ENCODE data around the gene PTPRT.

Gene PTPRT

DNA sequence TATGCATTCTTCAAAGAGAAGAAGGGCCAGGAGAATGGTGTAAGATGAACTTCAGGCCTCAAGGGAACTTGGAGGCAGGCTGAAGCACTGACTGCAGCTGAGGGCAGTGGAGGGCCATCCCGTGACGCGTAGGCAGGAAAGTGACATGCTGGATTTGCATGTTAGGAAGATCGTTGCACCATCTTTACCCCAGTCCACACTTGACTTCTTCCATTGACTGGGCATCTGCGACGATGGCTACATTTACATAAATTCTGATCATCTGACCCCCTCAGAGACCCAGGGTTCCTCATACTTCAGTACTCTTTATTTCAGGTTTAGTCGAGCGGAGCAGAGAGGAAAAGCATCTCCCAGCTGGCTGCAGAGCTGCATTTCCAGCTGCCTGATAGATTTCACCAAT, 180.2 kb downstream of the PTPRT start:
- no peak overlapping the region for H3K9ac ChIP-seq (ENCODE audit: low read depth, low read length)
- H3K36me3 ChIP-seq (ENCODE audit: insufficient read depth, low read length), result no peaks in the 10 kb centered on the region
- no peaks in the 10 kb centered on the region for H3K9me3 ChIP-seq (ENCODE audit: control insufficient read depth, insufficient read depth, low read length)
- H3K4me1 ChIP-seq (ENCODE audit: insufficient read depth, low read length), result no peaks in the 10 kb centered on the region; the same call in 1 of the 2 replicates

DNA sequence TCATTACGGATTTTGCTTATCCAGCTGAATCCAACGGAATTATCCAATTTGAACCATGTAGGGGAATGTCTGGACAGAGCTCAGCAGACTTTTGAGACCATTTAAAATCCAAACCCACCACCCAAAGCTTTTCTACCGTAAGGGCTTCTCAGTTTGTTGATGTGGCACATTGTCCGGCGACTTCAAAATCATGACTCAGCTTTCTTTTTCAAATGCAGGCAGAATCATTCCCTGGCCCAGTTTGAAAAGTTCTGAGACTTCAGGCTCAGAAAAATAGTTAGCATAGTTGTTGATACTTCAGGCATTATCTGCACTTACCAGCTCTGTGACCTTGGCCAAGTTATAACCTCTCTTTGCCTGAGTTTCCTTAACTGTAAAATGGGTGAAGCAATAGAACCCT, 182.2 kb downstream of the PTPRT start:
- H3K9me3 ChIP-seq (ENCODE audit: control insufficient read depth, insufficient read depth, low read length), result no peaks in the 10 kb centered on the region
- H3K9ac ChIP-seq (ENCODE audit: low read depth, low read length), result no peak overlapping the region
- no peaks in the 10 kb centered on the region for H3K36me3 ChIP-seq (ENCODE audit: insufficient read depth, low read length)
- no peaks in the 10 kb centered on the region; the same call in 1 of the 2 replicates for H3K4me1 ChIP-seq (ENCODE audit: insufficient read depth, low read length)

DNA sequence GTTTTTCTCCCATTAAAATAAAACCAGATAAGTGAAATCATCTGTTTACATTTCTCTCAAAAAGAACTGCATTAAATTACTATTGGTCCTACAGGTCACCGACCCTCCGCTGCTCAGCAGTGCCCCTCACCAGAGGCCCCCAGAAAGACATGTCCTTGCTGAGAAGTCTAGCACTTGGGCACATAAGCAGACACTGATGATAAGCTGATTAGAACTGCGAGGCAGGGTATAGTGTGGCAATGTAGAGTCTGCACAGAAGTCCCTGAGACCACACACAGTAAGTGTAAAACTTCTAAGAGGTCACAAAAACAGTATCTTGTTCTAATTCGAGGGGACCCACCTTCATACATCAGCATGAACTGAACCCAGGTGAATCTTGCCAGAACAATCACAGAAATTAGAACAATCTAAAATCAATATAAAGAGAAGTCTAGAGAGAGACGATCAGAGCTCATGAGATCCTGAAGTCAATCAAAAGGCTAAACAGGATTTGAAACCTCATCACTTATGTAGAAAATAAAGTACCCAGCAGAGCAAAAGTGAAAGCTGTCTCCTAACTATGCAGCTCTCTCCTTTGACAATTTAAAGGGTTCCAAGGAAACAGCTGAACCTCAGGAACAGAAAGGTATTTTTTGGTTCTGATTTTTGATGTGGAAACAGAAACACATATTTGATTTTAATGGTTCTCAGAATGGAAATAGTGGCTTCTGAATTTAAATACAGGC, 182.9 kb downstream of the PTPRT start:
- no peaks in the 10 kb centered on the region for H3K36me3 ChIP-seq (ENCODE audit: insufficient read depth, low read length)
- no peaks in the 10 kb centered on the region for H3K9me3 ChIP-seq (ENCODE audit: control insufficient read depth, insufficient read depth, low read length)
- H3K9ac ChIP-seq (ENCODE audit: low read depth, low read length), result no peak overlapping the region
- H3K4me1 ChIP-seq (ENCODE audit: insufficient read depth, low read length), result no peaks in the 10 kb centered on the region; the same call in 1 of the 2 replicates

DNA sequence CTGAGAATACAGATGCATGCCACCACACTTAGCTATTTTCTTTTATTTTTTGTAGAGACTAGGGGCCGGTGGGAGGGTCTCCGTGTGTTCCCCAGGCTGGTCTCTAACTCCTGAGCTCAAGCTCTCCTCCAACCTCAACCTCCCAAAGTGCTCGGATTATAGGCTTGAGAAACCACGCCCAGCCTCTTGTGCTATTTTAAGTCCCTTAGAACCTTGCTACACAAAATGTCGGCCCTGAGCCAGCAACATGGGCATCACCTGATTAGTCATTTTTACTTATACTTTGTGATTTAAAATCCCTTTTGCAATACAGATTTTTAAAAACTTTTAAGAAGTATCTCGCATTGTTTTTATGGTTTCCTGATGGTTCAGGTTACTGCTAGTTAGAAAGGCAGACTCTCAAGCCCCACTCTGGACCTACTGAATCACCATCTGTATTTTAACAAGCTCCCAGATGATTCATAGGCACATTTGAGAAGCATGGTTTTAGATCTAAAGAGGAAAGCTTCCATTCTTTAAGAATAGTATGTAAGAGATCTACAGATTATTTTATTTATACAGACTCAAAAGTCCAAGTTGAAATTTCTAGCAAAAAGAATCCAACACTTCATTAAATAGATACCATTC, 186.3 kb downstream of the PTPRT start:
- Histone ChIP-seq H3K36me3 (ENCODE audit: insufficient read depth, low read length) (no peaks in the 10 kb centered on the region), H3K4me1 (ENCODE audit: insufficient read depth, low read length) (no peaks in the 10 kb centered on the region; the same call in 1 of the 2 replicates), H3K9ac (ENCODE audit: low read depth, low read length) (no peak overlapping the region), H3K9me3 (ENCODE audit: control insufficient read depth, insufficient read depth, low read length) (no peaks in the 10 kb centered on the region)

DNA sequence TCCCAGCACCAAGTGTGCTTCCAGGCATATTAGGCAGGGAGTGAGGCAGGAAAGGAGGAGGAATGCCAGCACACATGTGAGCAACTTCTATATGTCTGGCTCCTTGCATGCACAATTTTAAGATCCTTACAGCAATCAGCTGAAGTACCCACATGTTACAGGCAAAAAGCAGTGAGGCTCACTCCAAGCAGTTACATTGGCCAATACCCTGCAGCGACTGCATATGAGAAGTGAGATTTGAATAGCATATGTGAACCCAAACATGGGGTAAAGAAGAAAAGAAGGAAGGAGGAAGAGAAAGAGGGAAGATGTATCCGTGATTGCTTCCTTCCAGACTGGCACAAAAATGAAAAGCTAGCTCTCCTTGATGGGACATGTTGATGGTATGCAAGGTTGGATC, 193.6 kb downstream of the PTPRT start:
- Histone ChIP-seq H3K4me1 (ENCODE audit: insufficient read depth, low read length) (peaks cover 2% of the 10 kb centered on the region; the same call in 1 of the 2 replicates), H3K36me3 (ENCODE audit: insufficient read depth, low read length) (no peaks in the 10 kb centered on the region; the same call in 1 of the 2 replicates), H3K9me3 (ENCODE audit: control insufficient read depth, insufficient read depth, low read length) (no peaks in the 10 kb centered on the region), H3K9ac (ENCODE audit: low read depth, low read length) (no peak overlapping the region)

DNA sequence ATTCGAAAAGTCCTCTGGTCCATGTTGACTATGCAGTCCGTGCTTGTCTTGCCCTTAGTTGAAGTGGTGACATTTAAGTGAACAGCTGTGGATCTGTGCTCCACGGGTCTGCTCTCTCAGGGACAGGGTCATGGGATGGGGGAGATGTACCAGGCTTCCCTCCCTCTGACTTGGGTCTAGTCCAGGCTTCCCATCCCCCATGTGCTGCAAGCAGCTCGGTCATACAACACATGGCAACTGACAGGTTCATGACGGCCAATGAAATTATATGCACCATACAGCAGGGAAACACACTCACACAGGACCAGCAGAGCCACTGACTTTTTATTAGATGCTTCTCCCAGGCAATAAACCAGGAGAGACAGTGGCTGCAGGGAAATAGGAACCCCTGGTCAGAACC, 201.4 kb downstream of the PTPRT start:
- Histone ChIP-seq H3K36me3 (ENCODE audit: insufficient read depth, low read length) (no peaks in the 10 kb centered on the region), H3K9me3 (ENCODE audit: control insufficient read depth, insufficient read depth, low read length) (no peaks in the 10 kb centered on the region), H3K9ac (ENCODE audit: low read depth, low read length) (no peak overlapping the region), H3K4me1 (ENCODE audit: insufficient read depth, low read length) (peaks cover 6% of the 10 kb centered on the region; the same call in 1 of the 2 replicates)

DNA sequence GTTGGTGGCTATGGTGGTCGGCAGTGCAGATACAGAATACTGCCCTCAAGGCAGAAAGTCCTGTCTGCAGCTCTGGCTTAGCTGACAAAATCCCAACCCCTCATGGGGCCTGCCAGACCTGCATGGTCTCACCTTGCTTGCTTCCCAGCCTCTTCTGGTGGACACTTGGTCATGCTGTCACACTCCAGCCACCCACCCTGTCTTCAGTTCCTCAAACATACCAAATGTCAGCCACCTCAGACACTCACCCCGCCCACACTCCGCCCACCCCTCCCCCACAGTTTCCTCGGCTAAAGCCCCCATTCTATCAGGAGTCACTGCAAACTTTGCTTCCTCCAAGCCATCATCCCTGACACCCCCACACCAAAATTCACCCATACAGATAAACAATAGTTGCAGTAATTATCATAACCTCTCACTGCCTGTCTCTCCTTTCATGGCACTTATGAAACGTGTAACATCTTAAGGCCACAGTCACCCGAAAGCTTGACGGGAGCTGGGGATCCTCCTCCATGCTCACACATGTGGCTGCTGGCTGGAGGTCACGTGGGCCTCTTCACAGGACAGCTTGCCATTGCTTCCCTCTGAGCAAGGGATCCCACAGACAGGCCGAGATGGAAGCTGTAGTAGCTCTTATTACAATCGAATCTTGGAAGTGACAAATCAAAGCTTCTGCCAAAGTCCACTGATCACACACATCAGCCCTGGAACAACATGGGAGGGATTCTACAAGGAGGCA, 202.2 kb downstream of the PTPRT start:
- Histone ChIP-seq H3K4me1 (ENCODE audit: insufficient read depth, low read length) (peaks cover 6% of the 10 kb centered on the region; the same call in 1 of the 2 replicates), H3K9ac (ENCODE audit: low read depth, low read length) (no peak overlapping the region), H3K9me3 (ENCODE audit: control insufficient read depth, insufficient read depth, low read length) (no peaks in the 10 kb centered on the region), H3K36me3 (ENCODE audit: insufficient read depth, low read length) (no peaks in the 10 kb centered on the region)

DNA sequence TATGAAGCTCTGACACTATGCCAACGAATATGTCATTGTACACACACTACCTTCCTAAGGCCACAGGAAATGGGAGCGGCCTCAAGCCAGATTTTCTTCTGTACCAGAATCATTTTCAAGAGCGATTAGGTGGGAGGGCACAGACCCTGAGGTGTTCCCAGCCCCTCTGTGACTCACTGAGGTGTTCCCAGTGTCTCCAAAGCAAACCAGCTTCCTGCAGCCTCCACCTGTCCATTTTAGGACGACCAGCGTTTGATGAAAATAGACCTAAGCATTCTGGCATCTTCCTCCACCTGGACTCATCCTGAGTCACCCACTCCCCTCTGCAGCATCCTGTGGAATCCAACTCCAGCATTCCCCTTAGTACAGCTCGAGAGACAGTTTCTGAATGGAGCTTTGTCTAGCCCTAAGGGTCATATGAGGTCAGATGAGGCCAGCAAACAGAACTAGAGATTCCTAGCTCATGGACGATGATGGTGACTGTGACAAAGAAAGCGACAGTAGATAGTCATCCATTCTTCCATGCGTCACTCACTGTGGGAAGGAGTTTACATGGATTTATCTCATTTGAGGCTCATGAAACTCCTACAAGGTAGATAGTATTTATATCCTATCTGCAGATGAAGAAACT, 203.4 kb downstream of the PTPRT start:
- Histone ChIP-seq H3K9ac (ENCODE audit: low read depth, low read length) (no peak overlapping the region), H3K36me3 (ENCODE audit: insufficient read depth, low read length) (no peaks in the 10 kb centered on the region), H3K9me3 (ENCODE audit: control insufficient read depth, insufficient read depth, low read length) (no peaks in the 10 kb centered on the region), H3K4me1 (ENCODE audit: insufficient read depth, low read length) (peaks cover 7% of the 10 kb centered on the region)

DNA sequence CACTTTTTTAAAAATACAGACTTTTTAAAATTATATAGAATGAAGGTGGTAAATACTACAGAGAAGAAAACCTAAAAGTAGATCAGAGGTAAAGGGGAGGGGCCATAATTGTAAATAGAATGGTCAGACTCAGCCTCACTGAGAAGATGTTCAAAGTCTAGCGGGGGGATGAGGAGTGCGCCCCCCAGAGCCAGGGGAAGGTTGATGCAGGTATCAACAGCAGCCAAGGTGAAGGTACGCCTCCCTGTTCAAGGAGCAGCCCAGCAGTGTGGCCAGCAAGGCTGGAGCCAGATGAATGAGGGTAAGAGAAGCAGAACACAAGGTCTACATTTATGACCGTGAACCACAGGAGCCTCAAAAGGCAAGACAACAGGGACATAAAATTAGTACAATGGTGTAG, 204.1 kb downstream of the PTPRT start:
- Histone ChIP-seq H3K36me3 (ENCODE audit: insufficient read depth, low read length) (no peaks in the 10 kb centered on the region), H3K4me1 (ENCODE audit: insufficient read depth, low read length) (peaks cover 9% of the 10 kb centered on the region)

DNA sequence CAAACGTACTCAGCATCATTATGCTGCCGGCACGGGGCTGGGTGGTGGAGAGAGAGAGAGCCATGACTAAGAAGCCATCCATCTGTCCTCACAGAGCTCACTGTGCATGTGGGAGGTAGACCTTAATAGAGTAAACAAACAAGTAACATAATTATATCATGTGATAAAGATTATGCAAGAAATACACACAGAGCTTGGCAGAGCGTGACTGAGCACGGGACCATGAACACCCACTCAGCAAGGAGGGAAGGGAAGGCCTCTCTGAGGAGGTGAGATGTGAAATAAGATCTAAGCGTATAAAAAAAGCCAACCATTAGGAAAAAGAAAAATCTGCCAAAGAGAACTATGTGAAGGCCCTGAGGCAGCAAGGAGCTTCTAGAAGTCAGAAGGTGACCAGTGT, 207.5 kb downstream of the PTPRT start:
- H3K9me3 ChIP-seq (ENCODE audit: control insufficient read depth, insufficient read depth, low read length), result no peaks in the 10 kb centered on the region; the same call in 1 of the 2 replicates

More for the DNA sequence above, 204.1 kb downstream of the PTPRT start:
- H3K9ac ChIP-seq (ENCODE audit: low read depth, low read length), result no peak overlapping the region
- no peaks in the 10 kb centered on the region for H3K9me3 ChIP-seq (ENCODE audit: control insufficient read depth, insufficient read depth, low read length)

DNA sequence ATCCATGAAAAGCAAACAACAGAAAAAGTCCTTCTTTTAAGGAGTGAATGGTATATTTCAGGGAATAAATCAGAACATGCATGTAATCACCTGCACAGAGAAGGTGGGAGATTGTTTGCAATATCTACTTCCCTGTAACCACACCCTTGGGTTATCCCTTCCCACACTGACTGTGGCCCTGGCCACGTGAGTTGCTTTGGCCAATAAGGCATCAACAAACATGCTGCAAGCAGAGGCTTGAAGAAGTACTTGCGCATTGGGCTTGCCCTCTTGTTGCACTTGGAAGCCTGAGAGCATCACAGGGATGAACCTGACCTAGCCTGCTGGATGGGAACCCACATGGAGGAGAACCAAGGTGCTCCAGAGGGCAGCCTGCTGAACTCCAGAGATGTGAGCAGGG, 208.5 kb downstream of the PTPRT start:
- H3K9ac ChIP-seq (ENCODE audit: low read depth, low read length), result no peak overlapping the region
- H3K36me3 ChIP-seq (ENCODE audit: insufficient read depth, low read length), result no peaks in the 10 kb centered on the region

More for the DNA sequence above, 207.5 kb downstream of the PTPRT start:
- Histone ChIP-seq H3K9ac (ENCODE audit: low read depth, low read length) (no peak overlapping the region), H3K36me3 (ENCODE audit: insufficient read depth, low read length) (no peaks in the 10 kb centered on the region), H3K4me1 (ENCODE audit: insufficient read depth, low read length) (peaks cover 20% of the 10 kb centered on the region)

DNA sequence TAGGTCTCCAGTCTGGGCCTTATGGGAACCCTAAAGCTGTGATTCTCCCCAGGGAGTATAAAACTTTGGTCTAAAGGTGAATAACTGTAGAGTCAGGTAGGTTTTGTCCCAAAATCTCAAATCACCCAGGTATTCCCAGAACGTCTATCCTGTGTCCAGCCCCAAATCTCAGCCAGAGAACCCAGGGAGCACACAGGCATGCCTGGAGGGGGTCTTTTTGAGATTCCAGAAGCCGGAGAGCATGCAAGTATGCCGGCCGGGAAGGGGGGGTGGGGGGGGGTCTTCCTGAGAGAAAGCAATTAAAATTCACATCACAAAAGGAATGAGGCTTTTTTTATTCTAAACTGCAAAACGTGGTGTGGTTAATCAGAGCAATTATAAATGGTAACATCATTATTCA, 210.0 kb downstream of the PTPRT start:
- Histone ChIP-seq H3K9ac (ENCODE audit: low read depth, low read length) (no peak overlapping the region), H3K9me3 (ENCODE audit: control insufficient read depth, insufficient read depth, low read length) (no peaks in the 10 kb centered on the region; the same call in 1 of the 2 replicates), H3K4me1 (ENCODE audit: insufficient read depth, low read length) (peaks cover 20% of the 10 kb centered on the region), H3K36me3 (ENCODE audit: insufficient read depth, low read length) (no peaks in the 10 kb centered on the region)

More for the DNA sequence above, 208.5 kb downstream of the PTPRT start:
- Histone ChIP-seq H3K4me1 (ENCODE audit: insufficient read depth, low read length) (peaks cover 20% of the 10 kb centered on the region), H3K9me3 (ENCODE audit: control insufficient read depth, insufficient read depth, low read length) (no peaks in the 10 kb centered on the region; the same call in 1 of the 2 replicates)

DNA sequence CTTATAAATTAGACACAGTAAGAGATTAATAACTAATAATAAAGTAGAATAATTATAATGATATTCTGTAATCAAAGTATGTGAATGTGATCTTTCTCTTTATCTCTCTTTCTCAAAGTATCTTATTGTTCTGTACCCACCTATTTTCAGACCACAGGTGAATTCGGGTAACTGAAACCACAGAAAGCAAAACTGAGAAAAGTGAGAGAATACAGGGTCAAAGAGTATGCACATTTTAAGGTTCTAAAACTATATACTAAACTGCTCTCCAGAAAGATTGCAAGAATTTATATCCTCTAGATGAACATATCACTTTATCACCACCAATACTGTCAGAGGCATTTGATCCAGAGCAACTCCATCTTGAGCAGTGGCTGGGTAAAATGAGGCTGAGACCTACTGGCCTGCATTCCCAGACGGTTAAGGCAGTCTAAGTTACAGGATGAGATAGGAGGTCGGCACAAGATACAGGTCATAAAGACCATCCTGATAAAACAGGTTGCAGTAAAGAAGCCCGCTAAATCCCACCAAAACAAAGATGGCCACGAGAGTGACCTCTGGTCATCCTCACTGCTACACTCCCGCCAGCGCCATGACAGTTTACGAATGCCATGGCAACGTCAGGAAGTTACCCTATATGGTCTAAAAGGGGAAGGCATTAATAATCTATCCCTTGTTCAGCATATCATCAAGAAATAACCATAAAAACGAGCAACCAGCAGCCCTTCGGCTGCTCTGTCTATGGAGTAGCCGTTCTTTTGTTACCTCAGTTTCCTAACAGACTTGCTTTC, 211.3 kb downstream of the PTPRT start:
- Histone ChIP-seq H3K36me3 (ENCODE audit: insufficient read depth, low read length) (no peaks in the 10 kb centered on the region), H3K4me1 (ENCODE audit: insufficient read depth, low read length) (peaks cover 20% of the 10 kb centered on the region), H3K9me3 (ENCODE audit: control insufficient read depth, insufficient read depth, low read length) (no peaks in the 10 kb centered on the region; the same call in 1 of the 2 replicates), H3K9ac (ENCODE audit: low read depth, low read length) (no peak overlapping the region)

All from ES-I3 (cell line).